HG03066 (cell line): ENCODE data around the gene AGFG2.

ENCODE experiments used
- ATAC-seq: cut with Tn5 transposase; IDR thresholded peaks from one replicate; pipeline ENCODE4 v1.9.1; 2021; ENCODE audit warnings: low read depth; ENCODE audit not compliant: unreplicated experiment

AGFG2 gene

GRCh38 chr7:100570954-100571828 lies 32.2 kb downstream of the AGFG2 start:
- ATAC-seq = no peak

GRCh38 chr7:100571829-100572116 lies 32.8 kb downstream of the AGFG2 start:
- no peak for ATAC-seq

- no peak for ATAC-seq
Measured at GRCh38 chr7:100572281-100572948, 33.4 kb downstream of the AGFG2 start.

- ATAC-seq = no peak
Measured at GRCh38 chr7:100572949-100573675, 34.1 kb downstream of the AGFG2 start.

- ATAC-seq = no peak
Measured at GRCh38 chr7:100573691-100574361, 34.8 kb downstream of the AGFG2 start, which contains the start of gene SAP25. SAP25 (minus strand) TSS chr7:100573900; CDS start chr7:100573742, 158 bp downstream.

GRCh38 chr7:100574362-100575205 lies 35.6 kb downstream of the AGFG2 start:
- ATAC-seq = no peak

GRCh38 chr7:100575206-100575631 lies 36.2 kb downstream of the AGFG2 start:
- no peak for ATAC-seq

GRCh38 chr7:100575746-100576383 lies 36.9 kb downstream of the AGFG2 start:
- no peak for ATAC-seq

- no peak for ATAC-seq
Measured at GRCh38 chr7:100576384-100576993, 37.5 kb downstream of the AGFG2 start.

- no peak for ATAC-seq
Measured at GRCh38 chr7:100577103-100577502, 38.1 kb downstream of the AGFG2 start.

- no peak for ATAC-seq
Measured at GRCh38 chr7:100577507-100577906, 38.5 kb downstream of the AGFG2 start.

GRCh38 chr7:100578246-100579183 lies 39.5 kb downstream of the AGFG2 start:
- ATAC-seq = no peak

GRCh38 chr7:100580466-100581283 lies 41.7 kb downstream of the AGFG2 start:
- no peak for ATAC-seq

- no peak for ATAC-seq
Measured at GRCh38 chr7:100582041-100582579, 43.1 kb downstream of the AGFG2 start.

GRCh38 chr7:100582650-100583049 lies 43.6 kb downstream of the AGFG2 start:
- no peak for ATAC-seq

GRCh38 chr7:100583132-100584053 lies 44.4 kb downstream of the AGFG2 start:
- no peak for ATAC-seq
